Measurements from ENCODE around the gene PTPRJ. TPM values are rescaled to one million over a fixed set of nuclear protein-coding genes. Genes with fewer than 3 reads are reported as not detected.
"Not testable (repeated sequence)": the region's sequence is repeated elsewhere in the genome, so short reads cannot be mapped to it uniquely, and the experiment has no call there.

The PTPRJ gene
- total and polyA plus RNA-seq, 5 donors from 2014 or later, result 13.8 to 81.8 (median 19.0) TPM

GRCh38 chr11:47943721-47944586 lies 36.4 kb upstream of the PTPRJ start:
- no peaks in the 10 kb centered on the region for H3K27me3 ChIP-seq (ENCODE audit: control insufficient read depth, insufficient read depth, low read length)
- DNase-seq (no peak), ATAC-seq (ENCODE audit: low read depth in 2 of 2) (no peak)
- Mint-ChIP-seq H3K36me3 (no peaks in the 10 kb centered on the region), H3K27ac (peak overlapping the region in 1 of 3 donors; percentile 32), H3K27me3 (no peaks in the 10 kb centered on the region), H3K4me3 (no peak overlapping the region), H3K4me1 (peaks cover under 1 to 23% (median 11%) of the 10 kb centered on the region in 4 donors), H3K9me3 (no peaks in the 10 kb centered on the region)
- H3K4me1 ChIP-seq (ENCODE audit: control insufficient read depth, insufficient read depth, low read length, poor library complexity, severe bottlenecking), result peaks cover 5% of the 10 kb centered on the region
- H3K9me3 ChIP-seq (ENCODE audit: control insufficient read depth in 2 of 2, low read length in 2 of 2), result no peaks in the 10 kb centered on the region
- H3K27ac ChIP-seq (ENCODE audit: insufficient read depth, low read length, poor library complexity, severe bottlenecking), result no peak overlapping the region
- no peaks in the 10 kb centered on the region for H3K36me3 ChIP-seq (ENCODE audit: control insufficient read depth, insufficient read depth, low read length)
- H3K4me3 ChIP-seq (ENCODE audit: low read depth, low read length), result no peak overlapping the region

GRCh38 chr11:47944632-47945031 lies 35.7 kb upstream of the PTPRJ start:
- no peak overlapping the region for H3K27ac Mint-ChIP-seq
- no peaks in the 10 kb centered on the region for H3K9me3 Mint-ChIP-seq
- H3K36me3 Mint-ChIP-seq, result no peaks in the 10 kb centered on the region
- ATAC-seq (ENCODE audit: low read depth in 2 of 2) (no peak), DNase-seq (no peak)
- no peak overlapping the region for H3K4me3 ChIP-seq (ENCODE audit: low read depth, low read length)
- H3K36me3 ChIP-seq (ENCODE audit: control insufficient read depth, insufficient read depth, low read length), result no peaks in the 10 kb centered on the region
- no peaks in the 10 kb centered on the region for H3K27me3 ChIP-seq (ENCODE audit: control insufficient read depth, insufficient read depth, low read length)
- no peaks in the 10 kb centered on the region for H3K9me3 ChIP-seq (ENCODE audit: control insufficient read depth in 2 of 2, low read length in 2 of 2)
- H3K27ac ChIP-seq (ENCODE audit: insufficient read depth, low read length, poor library complexity, severe bottlenecking), result no peak overlapping the region
- no peaks in the 10 kb centered on the region for H3K27me3 Mint-ChIP-seq
- H3K4me1 ChIP-seq (ENCODE audit: control insufficient read depth, insufficient read depth, low read length, poor library complexity, severe bottlenecking), result peaks cover 12% of the 10 kb centered on the region
- H3K4me1 Mint-ChIP-seq, result peaks cover 0 to 30% (median 14%) of the 10 kb centered on the region in 4 donors
- H3K4me3 Mint-ChIP-seq, result no peak overlapping the region

GRCh38 chr11:47946682-47947559 lies 33.4 kb upstream of the PTPRJ start:
- Histone ChIP-seq H3K27me3 (ENCODE audit: control insufficient read depth, insufficient read depth, low read length) (no peaks in the 10 kb centered on the region), H3K4me1 (ENCODE audit: control insufficient read depth, insufficient read depth, low read length, poor library complexity, severe bottlenecking) (peaks cover 19% of the 10 kb centered on the region), H3K27ac (ENCODE audit: insufficient read depth, low read length, poor library complexity, severe bottlenecking) (no peak overlapping the region), H3K4me3 (ENCODE audit: low read depth, low read length) (no peak overlapping the region), H3K36me3 (ENCODE audit: control insufficient read depth, insufficient read depth, low read length) (no peaks in the 10 kb centered on the region), H3K9me3 (ENCODE audit: control insufficient read depth in 2 of 2, low read length in 2 of 2) (no peaks in the 10 kb centered on the region)
- ATAC-seq (ENCODE audit: low read depth in 2 of 2), result peak in 1 of 2 donors; percentile 20
- Mint-ChIP-seq H3K9me3 (no peaks in the 10 kb centered on the region), H3K36me3 (no peaks in the 10 kb centered on the region), H3K4me1 (peaks cover 5 to 49% (median 20%) of the 10 kb centered on the region in 4 donors), H3K27me3 (no peaks in the 10 kb centered on the region), H3K27ac (peak overlapping the region in 2 of 3 donors; percentile 20 to 46), H3K4me3 (no peak overlapping the region)
- no peak for DNase-seq

- no peaks in the 10 kb centered on the region for H3K36me3 ChIP-seq (ENCODE audit: control insufficient read depth, insufficient read depth, low read length)
- peaks cover 5 to 50% (median 25%) of the 10 kb centered on the region in 4 donors for H3K4me1 Mint-ChIP-seq
- peaks cover 19% of the 10 kb centered on the region for H3K4me1 ChIP-seq (ENCODE audit: control insufficient read depth, insufficient read depth, low read length, poor library complexity, severe bottlenecking)
- H3K9me3 ChIP-seq (ENCODE audit: control insufficient read depth in 2 of 2, low read length in 2 of 2), result no peaks in the 10 kb centered on the region
- H3K4me3 ChIP-seq (ENCODE audit: low read depth, low read length), result no peak overlapping the region
- no peak overlapping the region for H3K27ac ChIP-seq (ENCODE audit: insufficient read depth, low read length, poor library complexity, severe bottlenecking)
- no peaks in the 10 kb centered on the region for H3K9me3 Mint-ChIP-seq
- DNase-seq (no peak), ATAC-seq (ENCODE audit: low read depth in 2 of 2) (no peak)
- no peaks in the 10 kb centered on the region for H3K27me3 ChIP-seq (ENCODE audit: control insufficient read depth, insufficient read depth, low read length)
- H3K36me3 Mint-ChIP-seq, result no peaks in the 10 kb centered on the region
- H3K4me3 Mint-ChIP-seq, result peak overlapping the region in 2 of 4 donors; percentile 5 to 22
- H3K27me3 Mint-ChIP-seq, result no peaks in the 10 kb centered on the region
- peak overlapping the region in 2 of 3 donors; percentile 76 to 91 for H3K27ac Mint-ChIP-seq
Observed at GRCh38 chr11:47948137-47948536, 32.2 kb upstream of the PTPRJ start.

- H3K4me3 Mint-ChIP-seq, result peak overlapping the region in 3 of 4 donors; percentile 14 to 76 (median 73)
- H3K27me3 Mint-ChIP-seq, result not testable (repeated sequence)
- peak overlapping the region; percentile 75 for H3K27ac ChIP-seq (ENCODE audit: insufficient read depth, low read length, poor library complexity, severe bottlenecking)
Observed at GRCh38 chr11:47949001-47949675, 31.2 kb upstream of the PTPRJ start.

GRCh38 chr11:47950396-47950795 lies 30.0 kb upstream of the PTPRJ start:
- Mint-ChIP-seq H3K4me1 (peaks cover 7 to 54% (median 30%) of the 10 kb centered on the region in 4 donors), H3K27ac (peak overlapping the region; percentile 92 to 96 (median 93))
- H3K27ac ChIP-seq (ENCODE audit: insufficient read depth, low read length, poor library complexity, severe bottlenecking), result peak overlapping the region; percentile 75

More at GRCh38 chr11:47949001-47949675, 31.2 kb upstream of the PTPRJ start:
- Mint-ChIP-seq H3K4me1 (peaks cover 5 to 50% (median 28%) of the 10 kb centered on the region in 4 donors), H3K27ac (peak overlapping the region; percentile 91 to 95 (median 92))
- peaks cover 19% of the 10 kb centered on the region for H3K4me1 ChIP-seq (ENCODE audit: control insufficient read depth, insufficient read depth, low read length, poor library complexity, severe bottlenecking)
- H3K36me3 ChIP-seq (ENCODE audit: control insufficient read depth, insufficient read depth, low read length); H3K9me3 Mint-ChIP-seq; DNase-seq; H3K27me3 ChIP-seq (ENCODE audit: control insufficient read depth, insufficient read depth, low read length); H3K9me3 ChIP-seq (ENCODE audit: control insufficient read depth in 2 of 2, low read length in 2 of 2); H3K4me3 ChIP-seq (ENCODE audit: low read depth, low read length); ATAC-seq (ENCODE audit: low read depth in 2 of 2); H3K36me3 Mint-ChIP-seq: not testable (repeated sequence)

GRCh38 chr11:47951504-47951903 lies 28.9 kb upstream of the PTPRJ start:
- H3K27me3 Mint-ChIP-seq; H3K36me3 ChIP-seq (ENCODE audit: control insufficient read depth, insufficient read depth, low read length); H3K27ac ChIP-seq (ENCODE audit: insufficient read depth, low read length, poor library complexity, severe bottlenecking); H3K4me3 ChIP-seq (ENCODE audit: low read depth, low read length); H3K9me3 ChIP-seq (ENCODE audit: control insufficient read depth in 2 of 2, low read length in 2 of 2); H3K9me3 Mint-ChIP-seq; H3K27me3 ChIP-seq (ENCODE audit: control insufficient read depth, insufficient read depth, low read length); DNase-seq; ATAC-seq (ENCODE audit: low read depth in 2 of 2); H3K36me3 Mint-ChIP-seq: not testable (repeated sequence)
- peaks cover 22% of the 10 kb centered on the region for H3K4me1 ChIP-seq (ENCODE audit: control insufficient read depth, insufficient read depth, low read length, poor library complexity, severe bottlenecking)
- peak overlapping the region in 1 of 4 donors; percentile 7 for H3K4me3 Mint-ChIP-seq
- H3K27ac Mint-ChIP-seq, result peak overlapping the region; percentile 32 to 95 (median 92)
- peaks cover 11 to 51% (median 32%) of the 10 kb centered on the region in 4 donors for H3K4me1 Mint-ChIP-seq

More at GRCh38 chr11:47950396-47950795, 30.0 kb upstream of the PTPRJ start:
- Histone ChIP-seq H3K27me3 (ENCODE audit: control insufficient read depth, insufficient read depth, low read length) (no peaks in the 10 kb centered on the region), H3K4me1 (ENCODE audit: control insufficient read depth, insufficient read depth, low read length, poor library complexity, severe bottlenecking) (peaks cover 22% of the 10 kb centered on the region), H3K4me3 (ENCODE audit: low read depth, low read length) (peak overlapping the region; percentile 37), H3K9me3 (ENCODE audit: control insufficient read depth in 2 of 2, low read length in 2 of 2) (no peaks in the 10 kb centered on the region), H3K36me3 (ENCODE audit: control insufficient read depth, insufficient read depth, low read length) (no peaks in the 10 kb centered on the region)
- peak; percentile 92 to 96 for ATAC-seq (ENCODE audit: low read depth in 2 of 2)
- peak; percentile 23 to 96 (median 71) for DNase-seq
- Mint-ChIP-seq H3K4me3 (peak overlapping the region; percentile 40 to 86 (median 73)), H3K9me3 (no peaks in the 10 kb centered on the region), H3K27me3 (no peaks in the 10 kb centered on the region), H3K36me3 (no peaks in the 10 kb centered on the region)
